CD4-positive, alpha-beta T cell treated with Interferon alpha-2 for 1 hour (primary cell): ENCODE data around the gene C9orf78.
A peak's percentile ranks its signal among the peaks of the same experiment; 100 is the strongest.
"Not testable (repeated sequence)": the region's sequence is repeated elsewhere in the genome, so short reads cannot be mapped to it uniquely, and the experiment has no call there.

Experiments
- DNase-seq, 2 donors: peaks; one replicate each; pipeline ENCODE4 v3.0.0-alpha.2; 2020 to 2022

The C9orf78 gene

GRCh38 chr9:129809346-129809745 is 25.7 kb downstream of the C9orf78 start:
- no peak for DNase-seq

- no peak for DNase-seq
Measured at GRCh38 chr9:129806061-129806460, 29.0 kb downstream of the C9orf78 start.

- DNase-seq: no peak
Measured at GRCh38 chr9:129803676-129804060, 31.4 kb downstream of the C9orf78 start.

- DNase-seq: peak; percentile 93 to 96
Measured at GRCh38 chr9:129802833-129803675, 32.0 kb downstream of the C9orf78 start, which contains the start of gene TOR1B. Gene TOR1B (plus strand): TSS chr9:129803184. CDS start chr9:129803213, 29 bp downstream.

- DNase-seq: no peak
Measured at GRCh38 chr9:129801504-129801903, 33.6 kb downstream of the C9orf78 start.

GRCh38 chr9:129798973-129799372 is 36.1 kb downstream of the C9orf78 start:
- no peak for DNase-seq

GRCh38 chr9:129796029-129796428 is 39.0 kb downstream of the C9orf78 start:
- DNase-seq: not testable (repeated sequence)

GRCh38 chr9:129794549-129794948 is 40.5 kb downstream of the C9orf78 start:
- no peak for DNase-seq

GRCh38 chr9:129786481-129786880 is 48.6 kb downstream of the C9orf78 start:
- DNase-seq: no peak

- no peak for DNase-seq
Measured at GRCh38 chr9:129785866-129786265, 49.2 kb downstream of the C9orf78 start.

- not testable (repeated sequence) for DNase-seq
Measured at GRCh38 chr9:129784970-129785369, 50.1 kb downstream of the C9orf78 start.

- DNase-seq: peak; percentile 67 to 85
Measured at GRCh38 chr9:129783516-129784361, 51.3 kb downstream of the C9orf78 start.

GRCh38 chr9:129781981-129782380 is 53.1 kb downstream of the C9orf78 start:
- no peak for DNase-seq

GRCh38 chr9:129781131-129781530 is 53.9 kb downstream of the C9orf78 start:
- no peak for DNase-seq

GRCh38 chr9:129779560-129780190 is 55.4 kb downstream of the C9orf78 start:
- no peak for DNase-seq

- no peak for DNase-seq
Measured at GRCh38 chr9:129778469-129778868, 56.6 kb downstream of the C9orf78 start.

- DNase-seq: no peak
Measured at GRCh38 chr9:129777769-129778130, 57.3 kb downstream of the C9orf78 start.
